ENCODE results near the gene ABLIM1. TPM values are rescaled to one million over a fixed set of nuclear protein-coding genes. Genes with fewer than 3 reads are reported as not detected.

Gene ABLIM1
- total and polyA plus RNA-seq, 2 of the 4 experiments (the other 2 are of a cell fraction), result 7.7 to 9.9 TPM

- no CpG with 5 or more reads among the region's 9 CpGs for WGBS, 2 experiments (ENCODE audit: extremely low coverage in 2 of 2, insufficient read length in 1 of 2)
- CTCF ChIA-PET, result interaction anchor here (0.6 to 1.6 kb wide), 2 partner anchors 43 to 123 kb away, joined by 3 to 4 read pairs; no protein-coding TSS in a partner anchor
- H3K9me3 ChIP-seq (ENCODE audit: control insufficient read depth, insufficient read depth, low read length), result no peaks in the 10 kb centered on the region
- no TSS peak for BruUV-seq (replicated peaks)
- dilution Hi-C loops (cut with HindIII; ENCODE audit: low sequenced_read_pairs, unreplicated experiment), result no loop called here
- POLR2A ChIA-PET (ENCODE audit: unreplicated experiment), result no interaction called here
- intact Hi-C loops (cut with micrococcal nuclease), result no loop called here
- no peak overlapping the region for H2AK5ac ChIP-seq (ENCODE audit: low read depth, low read length)
- H4K20me1 ChIP-seq (ENCODE audit: insufficient read depth, low read length), result no peaks in the 10 kb centered on the region
- H4K8ac ChIP-seq (ENCODE audit: low read depth in 2 of 2, low read length in 2 of 2), result no peak overlapping the region
- no peak overlapping the region for H3K4me3 ChIP-seq (ENCODE audit: insufficient read depth, low read depth, low read length)
- no peak overlapping the region for H2AFZ ChIP-seq (replicated peaks; ENCODE audit: low read length, poor library complexity)
- no peaks in the 10 kb centered on the region; the same call in 1 of the 2 replicates for H3K4me1 ChIP-seq (ENCODE audit: control insufficient read depth, insufficient read depth, low read length)
- DNase-seq (no peak), ATAC-seq (ENCODE audit: low read depth) (no peak; the same call in 1 of the 2 replicates)
- in situ Hi-C loops (cut with MboI; ENCODE audit: low sequenced_read_pairs), result no loop called here
- TF ChIP-seq CHD1 (IDR thresholded peaks at IDR 0.05; ENCODE audit: low read depth, low read length) (no peak), RFX5 (IDR thresholded peaks at IDR 0.05; ENCODE audit: low read depth, low read length) (no peak), MAFK (IDR thresholded peaks at IDR 0.05; ENCODE audit: low read depth, low read length) (no peak), RAD21 (IDR thresholded peaks at IDR 0.05; ENCODE audit: low read length) (no peak), FOS (IDR thresholded peaks at IDR 0.05; ENCODE audit: low read depth, low read length) (no peak), POLR2A (IDR thresholded peaks at IDR 0.05; ENCODE audit: low read depth, low read length) (no peak), RCOR1 (IDR thresholded peaks at IDR 0.05; ENCODE audit: insufficient replicate concordance, low read length) (no peak), CTCF (conservative IDR thresholded peaks at IDR 0.05; ENCODE audit: low read depth, low read length) (no peak), USF2 (IDR thresholded peaks at IDR 0.05; ENCODE audit: low read depth, low read length) (no peak), MXI1 (IDR thresholded peaks at IDR 0.05; ENCODE audit: borderline replicate concordance, low read depth, low read length) (no peak), ELK1 (IDR thresholded peaks at IDR 0.05; ENCODE audit: borderline replicate concordance, low read depth, low read length) (no peak), NFE2L2 (IDR thresholded peaks at IDR 0.05; ENCODE audit: low read depth, low read length) (no peak), MAZ (IDR thresholded peaks at IDR 0.05; ENCODE audit: borderline replicate concordance, low read depth, low read length) (no peak), SMC3 (IDR thresholded peaks at IDR 0.05; ENCODE audit: low read depth, low read length) (no peak), CEBPB (IDR thresholded peaks at IDR 0.05; ENCODE audit: low read depth, low read length) (no peak), BHLHE40 (IDR thresholded peaks at IDR 0.05; ENCODE audit: low read depth, low read length) (no peak)
- no peak overlapping the region for H2BK15ac ChIP-seq (ENCODE audit: low read depth, low read length)
- H3K9me1 ChIP-seq (ENCODE audit: insufficient read depth, low read length), result no peaks in the 10 kb centered on the region
- H3K23ac ChIP-seq (ENCODE audit: low read depth, low read length), result no peak overlapping the region
- no peak overlapping the region for H3K9ac ChIP-seq (ENCODE audit: low read depth, low read length)
- H2BK5ac ChIP-seq (ENCODE audit: low read depth, low read length, poor library complexity, severe bottlenecking), result no peak overlapping the region
- H3K14ac ChIP-seq (replicated peaks; ENCODE audit: low read depth, low read length), result no peak overlapping the region
- no peak overlapping the region for H3K4me2 ChIP-seq (ENCODE audit: low read depth, low read length)
- no peak overlapping the region for H2AK9ac ChIP-seq (replicated peaks; ENCODE audit: low read depth, low read length, poor library complexity)
- no peak overlapping the region for H3K27ac ChIP-seq (ENCODE audit: insufficient read depth, low read length)
- H2BK20ac ChIP-seq (ENCODE audit: low read depth, low read length), result no peak overlapping the region
- no peak overlapping the region for H3K56ac ChIP-seq (ENCODE audit: extremely low read depth, insufficient read depth, low read length)
- H2BK120ac ChIP-seq (ENCODE audit: low read depth, low read length), result no peak overlapping the region
- H4K5ac ChIP-seq (ENCODE audit: low read depth, low read length), result no peak overlapping the region
- no peak overlapping the region for H4K91ac ChIP-seq (ENCODE audit: insufficient read depth, low read depth, low read length)
- H3K4ac ChIP-seq (ENCODE audit: low read depth, low read length), result no peak overlapping the region
- H3K27me3 ChIP-seq (ENCODE audit: control insufficient read depth, insufficient read depth, low read length), result peaks cover 31% of the 10 kb centered on the region
- H3K79me1 ChIP-seq (ENCODE audit: low read depth in 1 of 2, low read length in 2 of 2), result no peaks in the 10 kb centered on the region
- no peak overlapping the region for H3K18ac ChIP-seq (ENCODE audit: low read depth, low read length)
- H3K36me3 ChIP-seq (ENCODE audit: control insufficient read depth, insufficient read depth, low read length), result no peaks in the 10 kb centered on the region
Observed at GRCh38 chr10:114427124-114427852, 230.8 kb downstream of the ABLIM1 start.

All from IMR-90 (cell line).